Stimulated activated CD8-positive, alpha-beta memory T cell treated with anti-CD3 and anti-CD28 coated beads, Interleukin-4, amount 100 ng/mL, for 48 hours (primary cell): ENCODE measurements around the gene C5orf34.
"Not testable (repeated sequence)": the region's sequence is repeated elsewhere in the genome, so short reads cannot be mapped to it uniquely, and the experiment has no call there.

Experiments used
- DNase-seq: peaks from one replicate; pipeline ENCODE4 v3.0.0-alpha.2; 2020

The C5orf34 gene

GRCh38 chr5:43514816-43515677 is at the start of gene C5orf34:
C5orf34 (minus strand) TSS chr5:43515148; CDS start chr5:43509339, 5,809 bp downstream.
- DNase-seq = peak; percentile 99

- DNase-seq = no peak
Measured at GRCh38 chr5:43564289-43564850, 49.4 kb upstream of the C5orf34 start.

- no peak for DNase-seq
Measured at GRCh38 chr5:43563321-43563720, 48.4 kb upstream of the C5orf34 start.

GRCh38 chr5:43561356-43561755 is 46.4 kb upstream of the C5orf34 start:
- no peak for DNase-seq

GRCh38 chr5:43560128-43560527 is 45.2 kb upstream of the C5orf34 start:
- DNase-seq = no peak

- DNase-seq = peak; percentile 87
Measured at GRCh38 chr5:43556857-43557542, 42.1 kb upstream of the C5orf34 start, which contains the start of gene PAIP1. PAIP1 (minus strand) TSS chr5:43557077; CDS start chr5:43556846, 231 bp downstream.

- DNase-seq = not testable (repeated sequence)
Measured at GRCh38 chr5:43556607-43556856, 41.6 kb upstream of the C5orf34 start.

- DNase-seq = peak; percentile 65
Measured at GRCh38 chr5:43555895-43556606, 41.1 kb upstream of the C5orf34 start.

GRCh38 chr5:43554497-43554896 is 39.5 kb upstream of the C5orf34 start:
- no peak for DNase-seq

GRCh38 chr5:43553381-43553780 is 38.4 kb upstream of the C5orf34 start:
- no peak for DNase-seq

GRCh38 chr5:43551731-43552130 is 36.8 kb upstream of the C5orf34 start:
- DNase-seq = no peak

- not testable (repeated sequence) for DNase-seq
Measured at GRCh38 chr5:43549272-43549671, 34.3 kb upstream of the C5orf34 start.

GRCh38 chr5:43548358-43548757 is 33.4 kb upstream of the C5orf34 start:
- no peak for DNase-seq

GRCh38 chr5:43547532-43547931 is 32.6 kb upstream of the C5orf34 start:
- DNase-seq = no peak

GRCh38 chr5:43543434-43543833 is 28.5 kb upstream of the C5orf34 start:
- DNase-seq = no peak

- DNase-seq = no peak
Measured at GRCh38 chr5:43540746-43541145, 25.8 kb upstream of the C5orf34 start.

GRCh38 chr5:43536972-43537371 is 22.0 kb upstream of the C5orf34 start:
- no peak for DNase-seq

- DNase-seq = no peak
Measured at GRCh38 chr5:43533646-43534045, 18.7 kb upstream of the C5orf34 start.

GRCh38 chr5:43530648-43531047 is 15.7 kb upstream of the C5orf34 start:
- DNase-seq = no peak

GRCh38 chr5:43523662-43524072 is 8.7 kb upstream of the C5orf34 start:
- DNase-seq = no peak

GRCh38 chr5:43520615-43521014 is 5.7 kb upstream of the C5orf34 start:
- no peak for DNase-seq

- no peak for DNase-seq
Measured at GRCh38 chr5:43515678-43516048, 715 bp upstream of the C5orf34 start.

GRCh38 chr5:43514471-43514815 is 505 bp downstream of the C5orf34 start:
- DNase-seq = peak; percentile 63

GRCh38 chr5:43514025-43514424 is 923 bp downstream of the C5orf34 start:
- DNase-seq = no peak
